ENCODE data around the gene HS2ST1. TPM values are rescaled to one million over a fixed set of nuclear protein-coding genes. Genes with fewer than 3 reads are reported as not detected.

The HS2ST1 gene
- total and polyA plus RNA-seq, 10 of the 15 experiments (the other 5 are each of a cell fraction or from before 2014, with no cell fraction given) = 5.4 to 30.8 (median 18.6) TPM

GRCh38 chr1:87072904-87073303 is 158.5 kb downstream of the HS2ST1 start (continued):
- TF ChIP-seq ZNF217 (IDR thresholded peaks at IDR 0.05) (no peak), IRF3 (IDR thresholded peaks at IDR 0.05) (no peak), E4F1 (IDR thresholded peaks at IDR 0.05; ENCODE audit: borderline replicate concordance, partially characterized antibody) (no peak), SKIL (IDR thresholded peaks at IDR 0.05; ENCODE audit: low read depth, poor library complexity, severe bottlenecking) (no peak), NRF1 (conservative IDR thresholded peaks at IDR 0.05; ENCODE audit: low read depth, low read length) (no peak)
